Esophagus muscularis mucosa (tissue), 4 donors: ENCODE results near the gene RPS6KA2. TPM values are rescaled to one million over a fixed set of nuclear protein-coding genes. Genes with fewer than 3 reads are reported as not detected.

Source experiments
- DNase-seq: peaks from one replicate; pipeline ENCODE4 v3.0.0-alpha.2; 2017; ENCODE audit errors: extremely low spot score
- H3K27ac ChIP-seq, 4 donors: fragments of 200-600 bp; sonication (generic); replicated peaks in 1 of 4; 1 replicate in 3 of 4; 2 replicates in 1 of 4; pipeline ENCODE4 v1.5.1; 2016 to 2019; ENCODE audit warnings: mild to moderate bottlenecking in 1 of 4
- H3K27me3 ChIP-seq, 4 donors: fragments of 200-600 bp; sonication (generic); one replicate each; pipeline versions ENCODE4 v1.5.1 to v1.6.0; 2016 to 2019
- H3K36me3 ChIP-seq, 4 donors: fragments of 200-600 bp; sonication (generic); one replicate each; pipeline ENCODE4 v1.5.1; 2016 to 2019
- H3K4me1 ChIP-seq, 4 donors: fragments of 200-600 bp; sonication (generic); one replicate each; pipeline ENCODE4 v1.5.1; 2016 to 2019
- H3K4me3 ChIP-seq, 4 donors: fragments of 200-600 bp; sonication (generic); 1 replicate in 2 of 4; 2 replicates in 2 of 4; pipeline ENCODE4 v1.5.1; 2016 to 2019; ENCODE audit warnings: mild to moderate bottlenecking in 4 of 4, moderate library complexity in 1 of 4
- H3K9me3 ChIP-seq, 4 donors: fragments of 200-600 bp; sonication (generic); 1 replicate in 3 of 4; 2 replicates in 1 of 4; pipeline ENCODE4 v1.5.1; 2016 to 2019
- EP300 ChIP-seq: sonication (generic); formaldehyde crosslinking; IDR thresholded peaks from one replicate; pipeline ENCODE4 v1.6.1; 2017; ENCODE audit warnings: antibody characterized with exemption
- POLR2A ChIP-seq: fragments of 450-650 bp; IDR thresholded peaks from one replicate; pipeline ENCODE4 v1.6.1; 2017; ENCODE audit warnings: antibody characterized with exemption, moderate library complexity, mild to moderate bottlenecking, low read depth
- POLR2AphosphoS5 ChIP-seq, 2 donors: sonication (generic); formaldehyde crosslinking; IDR thresholded peaks; one replicate each; pipeline ENCODE4 v1.6.1; 2017; ENCODE audit warnings: antibody characterized with exemption in 2 of 2
- WGBS: methylation state at CpG from one replicate; pipeline ENCODE4 v1.1.5; 2018; 5-methylcytosine and 5-hydroxymethylcytosine counted together
- intact Hi-C: fragments of 100-400 bp; cut with DNase I; formaldehyde crosslinking; loops from one replicate; pipeline ENCODE4 v1.15.1; 2023
- total RNA-seq, 4 donors: library from RNA; depleted of rRNA; stranded (reverse); fragments of >200 nt; gene quantifications; one replicate each; pipeline versions ENCODE4 v1.1.0 to v1.2.1, GENCODE V29; 2016
- TF ChIP-seq, protein P1 (sequence below), 3 experiments: fragments of 200-600 bp in 2 of 3; fragments of 450-650 bp in 1 of 3; sonication (generic) in 2 of 3; IDR thresholded peaks; one replicate each; pipeline ENCODE4 v1.5.1; 2017 to 2019; ENCODE audit warnings: antibody characterized with exemption in 3 of 3, mild to moderate bottlenecking in 2 of 3, moderate library complexity in 1 of 3

The RPS6KA2 gene
- total RNA-seq, 4 donors from 2014 or later = 83.9 to 126 (median 112) TPM

GRCh38 chr6:166471797-166472260 is 155.2 kb downstream of the RPS6KA2 start:
- Histone ChIP-seq H3K4me1 (peaks cover 0 to 3% (median 1%) of the 10 kb centered on the region in 4 donors), H3K27ac (no peak overlapping the region), H3K36me3 (peaks cover 0 to 72% (median 52%) of the 10 kb centered on the region in 4 donors), H3K9me3 (no peaks in the 10 kb centered on the region), H3K4me3 (no peak overlapping the region), H3K27me3 (no peaks in the 10 kb centered on the region)
- DNase-seq = no peak
- 91% methylated on average over 8 of the region's 10 CpGs for WGBS
- TF ChIP-seq, protein P1, sequence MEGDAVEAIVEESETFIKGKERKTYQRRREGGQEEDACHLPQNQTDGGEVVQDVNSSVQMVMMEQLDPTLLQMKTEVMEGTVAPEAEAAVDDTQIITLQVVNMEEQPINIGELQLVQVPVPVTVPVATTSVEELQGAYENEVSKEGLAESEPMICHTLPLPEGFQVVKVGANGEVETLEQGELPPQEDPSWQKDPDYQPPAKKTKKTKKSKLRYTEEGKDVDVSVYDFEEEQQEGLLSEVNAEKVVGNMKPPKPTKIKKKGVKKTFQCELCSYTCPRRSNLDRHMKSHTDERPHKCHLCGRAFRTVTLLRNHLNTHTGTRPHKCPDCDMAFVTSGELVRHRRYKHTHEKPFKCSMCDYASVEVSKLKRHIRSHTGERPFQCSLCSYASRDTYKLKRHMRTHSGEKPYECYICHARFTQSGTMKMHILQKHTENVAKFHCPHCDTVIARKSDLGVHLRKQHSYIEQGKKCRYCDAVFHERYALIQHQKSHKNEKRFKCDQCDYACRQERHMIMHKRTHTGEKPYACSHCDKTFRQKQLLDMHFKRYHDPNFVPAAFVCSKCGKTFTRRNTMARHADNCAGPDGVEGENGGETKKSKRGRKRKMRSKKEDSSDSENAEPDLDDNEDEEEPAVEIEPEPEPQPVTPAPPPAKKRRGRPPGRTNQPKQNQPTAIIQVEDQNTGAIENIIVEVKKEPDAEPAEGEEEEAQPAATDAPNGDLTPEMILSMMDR (IDR thresholded peaks at IDR 0.05) = no peak
- TF ChIP-seq EP300 (no peak), POLR2AphosphoS5 (IDR thresholded peaks at IDR 0.05) (no peak), POLR2A (no peak)
- intact Hi-C loops = no loop called here

- Histone ChIP-seq H3K4me3 (no peak overlapping the region), H3K27ac (no peak overlapping the region), H3K27me3 (no peaks in the 10 kb centered on the region), H3K36me3 (peaks cover 0 to 65% (median 45%) of the 10 kb centered on the region in 4 donors), H3K4me1 (peaks cover 0 to 12% (median 10%) of the 10 kb centered on the region in 4 donors), H3K9me3 (no peaks in the 10 kb centered on the region)
- DNase-seq = no peak
- intact Hi-C loops = no loop called here
- 94% methylated on average over 13 of the region's 23 CpGs for WGBS
- TF ChIP-seq POLR2AphosphoS5 (IDR thresholded peaks at IDR 0.05) (no peak), POLR2A (no peak), EP300 (no peak)
- TF ChIP-seq, protein P1 (IDR thresholded peaks at IDR 0.05) = no peak
Measured at GRCh38 chr6:166470863-166471410, 156.1 kb downstream of the RPS6KA2 start.

GRCh38 chr6:166470029-166470862 is 156.8 kb downstream of the RPS6KA2 start:
- H3K27me3 ChIP-seq = no peaks in the 10 kb centered on the region
- no peak for DNase-seq
- intact Hi-C loops = no loop called here
- no peak for TF ChIP-seq POLR2AphosphoS5 (IDR thresholded peaks at IDR 0.05)
- 93% methylated on average over 20 of the region's 20 CpGs for WGBS
- no peaks in the 10 kb centered on the region for H3K9me3 ChIP-seq
- H3K36me3 ChIP-seq = peaks cover 0 to 71% (median 42%) of the 10 kb centered on the region in 4 donors
- no peak overlapping the region for H3K27ac ChIP-seq
- H3K4me1 ChIP-seq = peaks cover 0 to 19% (median 16%) of the 10 kb centered on the region in 4 donors
- H3K4me3 ChIP-seq = no peak overlapping the region

GRCh38 chr6:166469426-166469961 is 157.6 kb downstream of the RPS6KA2 start:
- Histone ChIP-seq H3K27me3 (no peaks in the 10 kb centered on the region), H3K4me3 (no peak overlapping the region)
- intact Hi-C loops = loop anchor here (10.0 kb wide), 1 partner anchor 155 kb away; the partner anchor contains the start of gene RPS6KA2

More at GRCh38 chr6:166469426-166469961, 157.6 kb downstream of the RPS6KA2 start:
- Histone ChIP-seq H3K9me3 (no peaks in the 10 kb centered on the region), H3K36me3 (peaks cover 0 to 73% (median 45%) of the 10 kb centered on the region in 4 donors), H3K4me1 (peaks cover 0 to 19% (median 17%) of the 10 kb centered on the region in 4 donors), H3K27ac (no peak overlapping the region)
- no peak for TF ChIP-seq EP300
- TF ChIP-seq POLR2A = no peak
- TF ChIP-seq, protein P1 (IDR thresholded peaks at IDR 0.05) = no peak
- TF ChIP-seq POLR2AphosphoS5 (IDR thresholded peaks at IDR 0.05) = no peak
- no peak for DNase-seq
- 96% methylated on average over 11 of the region's 14 CpGs for WGBS
